GM12878 (cell line): ENCODE measurements around the gene CA7. TPM values are rescaled to one million over a fixed set of nuclear protein-coding genes. Genes with fewer than 3 reads are reported as not detected.

Experiments
- ATAC-seq: fragments of 200-7000 bp; cut with Tn5 transposase; 3 replicates; pipeline ENCODE4 v1.9.1; 2020; ENCODE audit warnings: mild to moderate bottlenecking, moderate library complexity
- BruUV-seq: library from RNA; stranded (reverse); fragments of 400-500 nt; replicated peaks from 2 replicates; lab custom pipeline; 2021; lab: Mats Ljungman, UMichigan
- CTCF ChIA-PET: fragments of 300-600 bp; sonication (Branson Sonifier 250); formaldehyde crosslinking; extraction: SDS; loops from one replicate; lab custom pipeline; 2021; ENCODE audit warnings: inconsistent platforms; lab: Yijun Ruan, JAX
- POLR2A ChIA-PET: fragments of 350-600 bp; formaldehyde crosslinking; extraction: SDS; loops from one replicate; lab custom pipeline; 2021; ENCODE audit warnings: inconsistent platforms; lab: Charles Lee
- RAD21 ChIA-PET: fragments of 300-600 bp; sonication (Branson Sonifier 250); formaldehyde crosslinking; loops from one replicate; lab custom pipeline; 2023; ENCODE audit warnings: antibody characterized with exemption; ENCODE audit not compliant: unreplicated experiment; lab: Charles Lee
- SMC1A ChIA-PET: fragments of 300-600 bp; sonication (Branson Sonifier 250); formaldehyde crosslinking; loops from one replicate; lab custom pipeline; 2023; ENCODE audit not compliant: unreplicated experiment, uncharacterized antibody; lab: Charles Lee
- DNase-seq: peaks from one replicate; pipeline ENCODE4 v3.0.0-alpha.2; 2011; ENCODE audit warnings: low read depth, low spot score
- FAIRE-seq: peaks from 3 replicates; lab custom pipeline; 2011; peaks lifted over from hg19 to GRCh38; lab: Jason Lieb, UNC
- H2AFZ ChIP-seq: 2 replicates; pipeline ENCODE4 v1.6.0; 2011; ENCODE audit warnings: low read depth, low read length, control low read depth; ENCODE audit not compliant: control insufficient read depth
- H3K27ac ChIP-seq: 2 replicates; pipeline ENCODE4 v1.5.1; 2011; ENCODE audit warnings: control low read depth; ENCODE audit not compliant: control insufficient read depth, insufficient read depth
- H3K27me3 ChIP-seq, 2 experiments: replicated peaks in 1 of 2; 2 replicates each; pipeline versions ENCODE4 v1.6.0 to v1.6.1; 2011; ENCODE audit warnings: low read length in 1 of 2; ENCODE audit not compliant: control insufficient read depth in 2 of 2, insufficient read depth in 2 of 2
- H3K36me3 ChIP-seq, 2 experiments: 2 replicates each; pipeline ENCODE4 v1.5.1; 2011; ENCODE audit warnings: low read length in 1 of 2; ENCODE audit not compliant: control insufficient read depth in 2 of 2, insufficient read depth in 2 of 2
- H3K4me1 ChIP-seq: 2 replicates; pipeline ENCODE4 v1.6.1; 2011; ENCODE audit warnings: mild to moderate bottlenecking, low read length, moderate library complexity, mixed read lengths; ENCODE audit not compliant: control insufficient read depth, insufficient read depth
- H3K4me2 ChIP-seq: 2 replicates; pipeline ENCODE4 v1.6.0; 2011; ENCODE audit warnings: control low read depth; ENCODE audit not compliant: control insufficient read depth, insufficient read depth
- H3K4me3 ChIP-seq: fragments of 200-600 bp; sonication (generic); 2 replicates; pipeline ENCODE4 v1.5.1; 2016
- H3K79me2 ChIP-seq: 2 replicates; pipeline ENCODE4 v1.6.0; 2011; ENCODE audit warnings: low read length; ENCODE audit not compliant: control insufficient read depth, insufficient read depth
- H3K9ac ChIP-seq: 2 replicates; pipeline ENCODE4 v1.8.0; 2011; ENCODE audit warnings: low read length, control low read depth, mixed read lengths; ENCODE audit not compliant: control insufficient read depth, insufficient read depth
- H3K9me3 ChIP-seq: replicated peaks from 3 replicates; pipeline ENCODE4 v1.5.1; 2011; ENCODE audit warnings: mild to moderate bottlenecking, low read length; ENCODE audit not compliant: control insufficient read depth, insufficient read depth
- H4K20me1 ChIP-seq: 2 replicates; pipeline ENCODE4 v1.6.0; 2011; ENCODE audit not compliant: control insufficient read depth, insufficient read depth
- ATF3 ChIP-seq: IDR thresholded peaks from 2 replicates; pipeline ENCODE4 v1.6.1; 2011; ENCODE audit warnings: low read depth, mild to moderate bottlenecking, low read length, moderate library complexity, borderline replicate concordance; ENCODE audit errors: extremely low read depth
- RBBP5 ChIP-seq: fragments of 200-600 bp; sonication (generic); conservative IDR thresholded peaks from 2 replicates; pipeline ENCODE4 v1.6.1; 2016
- SPI1 ChIP-seq: IDR thresholded peaks from 2 replicates; pipeline ENCODE4 v1.6.1; 2011; ENCODE audit warnings: low read depth, mild to moderate bottlenecking, low read length, moderate library complexity, borderline replicate concordance; ENCODE audit not compliant: insufficient read depth
- WGBS: methylation state at CpG from one replicate; pipeline ENCODE4 v1.1.6; 2016; ENCODE audit warnings: low lambda C conversion rate; ENCODE audit not compliant: insufficient replicate concordance, insufficient coverage; ENCODE audit errors: missing lambda C conversion rate; 5-methylcytosine and 5-hydroxymethylcytosine counted together
- in situ Hi-C: fragments of 300-500 bp; cut with MboI; formaldehyde crosslinking; loops from 9 replicates; pipeline ENCODE4 v1.14.3; 2018; ENCODE audit warnings: mixed read lengths
- intact Hi-C: fragments of 100-400 bp; cut with micrococcal nuclease; formaldehyde crosslinking; loops from one replicate; pipeline ENCODE4 v1.14.2; 2022; ENCODE audit not compliant: unreplicated experiment
- polyA plus RNA-seq, 11 experiments: library from polyadenylated mRNA; depleted of rRNA in 4 of 11; unstranded in 6 of 11; stranded (reverse) in 5 of 11; fragments of >200 nt; fragmentation: Nextera tagmentation in 4 of 11; fragmentation: Illumina TruSeq in 1 of 11; extraction: Ambion mirVana in 4 of 11; extraction: Trizol in 1 of 11; gene quantifications; 1 replicate in 1 of 11; 2 replicates in 10 of 11; pipeline versions ENCODE4 v1.2.1 to v1.2.3, GENCODE V29; 2011 to 2016; ENCODE audit warnings: inconsistent platforms in 2 of 11, missing spikeins in 2 of 11, low read depth in 1 of 11
- total RNA-seq, 4 experiments: library from RNA; depleted of rRNA in 3 of 4; stranded (reverse); fragments of >200 nt in 3 of 4; fragmentation: Illumina TruSeq in 1 of 4; extraction: Trizol in 1 of 4; gene quantifications; 2 replicates each; pipeline versions ENCODE4 v1.2.1 to v1.2.3, GENCODE V29; 2013 to 2021

The CA7 gene
- total and polyA plus RNA-seq, 10 of the 15 experiments (the other 5 are each of a cell fraction or from before 2014, with no cell fraction given): 0.04 TPM; not detected in 9

- peaks cover 5% of the 10 kb centered on the region; the same call in 1 of the 2 replicates for H3K4me1 ChIP-seq
- no peak overlapping the region for H3K4me2 ChIP-seq
- H3K27ac ChIP-seq: no peak overlapping the region
- H4K20me1 ChIP-seq: no peaks in the 10 kb centered on the region
- intact Hi-C loops (no loop called here), in situ Hi-C loops (no loop called here)
- H2AFZ ChIP-seq: no peak overlapping the region
- 25% methylated on average over 14 of the region's 14 CpGs for WGBS
- peak; percentile 66 for ATAC-seq
- RAD21 ChIA-PET: interaction anchor here (1.2 kb wide), 1 partner anchor 18 kb away, joined by 3 read pairs; no protein-coding TSS in a partner anchor
- H3K27me3 ChIP-seq: peaks cover 4 to 8% of the 10 kb centered on the region in 2 experiments; a peak in 3 of 4 replicates
- no peak overlapping the region for H3K4me3 ChIP-seq
- BruUV-seq: no TSS peak
- POLR2A ChIA-PET: no interaction called here
- DNase-seq: no peak
- no peaks in the 10 kb centered on the region for H3K9me3 ChIP-seq
- SMC1A ChIA-PET: interaction anchor here (0.7 to 1.2 kb wide), 3 partner anchors 16 to 854 kb away, joined by 3 to 4 read pairs (median 3); no protein-coding TSS in a partner anchor
- H3K79me2 ChIP-seq: no peaks in the 10 kb centered on the region
- no peak for FAIRE-seq
- H3K36me3 ChIP-seq: no peaks in the 10 kb centered on the region
- CTCF ChIA-PET: interaction anchor here (1.4 to 10.4 kb wide), 3 partner anchors 17 to 22 kb away, joined by 4 to 73 read pairs (median 39); partner anchors contain the start of gene NAE1
- H3K9ac ChIP-seq: no peak overlapping the region
- TF ChIP-seq ATF3: no peak
- peak; percentile 59; the same call in 1 of the 2 replicates for TF ChIP-seq SPI1
- no peak for TF ChIP-seq RBBP5
Measured at GRCh38 chr16:66850115-66850815, 6.1 kb downstream of the CA7 start.
